ENCODE measurements around the gene CIDEB. TPM values are rescaled to one million over a fixed set of nuclear protein-coding genes. Genes with fewer than 3 reads are reported as not detected.

The CIDEB gene
- total RNA-seq, 1 experiment from 2014 or later = not detected

DNA sequence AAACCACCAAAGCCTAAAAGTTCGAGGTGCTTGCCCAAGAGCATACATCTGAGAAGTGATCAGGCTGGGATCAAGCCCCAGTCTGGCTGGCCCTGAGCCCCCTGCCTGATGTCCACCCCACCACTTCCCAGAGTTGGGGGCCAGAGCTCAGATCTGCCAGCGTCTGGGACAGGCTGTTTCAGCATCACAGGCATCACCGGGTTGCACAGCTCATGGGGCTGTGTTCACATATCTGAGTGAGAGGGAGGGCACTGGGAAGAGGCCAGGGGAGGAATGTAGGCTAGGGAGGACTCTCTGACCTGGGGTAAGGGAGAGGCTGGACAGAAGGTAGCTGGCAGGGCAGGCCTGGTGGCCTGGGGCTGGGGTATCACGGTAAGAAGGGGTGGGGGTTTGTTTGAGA lies 50.8 kb downstream of the CIDEB start:
- Histone ChIP-seq H3K27ac (ENCODE audit: insufficient read length, low read depth, low read length) (no peak overlapping the region), H2BK12ac (ENCODE audit: insufficient read length, low read depth, low read length) (no peak overlapping the region), H4K20me1 (ENCODE audit: control insufficient read depth, insufficient read depth, insufficient read length) (no peaks in the 10 kb centered on the region), H2BK15ac (ENCODE audit: low read depth, low read length) (no peak overlapping the region), H3K79me1 (ENCODE audit: insufficient read depth, low read depth, low read length, poor library complexity, severe bottlenecking) (no peaks in the 10 kb centered on the region), H3K79me2 (ENCODE audit: insufficient read depth, low read length) (no peaks in the 10 kb centered on the region), H2BK120ac (ENCODE audit: low read depth, low read length, poor library complexity, severe bottlenecking) (no peak overlapping the region), H3K4ac (ENCODE audit: low read depth, low read length) (no peak overlapping the region), H3K18ac (ENCODE audit: insufficient read length, low read depth, low read length) (no peak overlapping the region), H3K23me2 (ENCODE audit: insufficient read length, low read depth, low read length, poor library complexity, severe bottlenecking) (no peaks in the 10 kb centered on the region), H3K9ac (ENCODE audit: extremely low read depth, insufficient read length, low read length) (no peak overlapping the region), H2AFZ (ENCODE audit: low read length) (no peak overlapping the region), H4K8ac (replicated peaks; ENCODE audit: insufficient read length, low read depth, low read length) (no peak overlapping the region), H3K23ac (ENCODE audit: insufficient read length, low read depth, low read length) (no peak overlapping the region), H4K5ac (ENCODE audit: insufficient read length, low read depth, low read length) (no peak overlapping the region), H2BK20ac (ENCODE audit: low read depth, low read length, poor library complexity, severe bottlenecking) (no peak overlapping the region), H4K91ac (ENCODE audit: insufficient read length, low read depth, low read length) (no peak overlapping the region), H2AK5ac (ENCODE audit: insufficient read length, low read length) (no peak overlapping the region), H2BK5ac (ENCODE audit: insufficient read length, low read length) (no peak overlapping the region), H3K14ac (ENCODE audit: insufficient read depth, low read length) (no peak overlapping the region), H3K56ac (ENCODE audit: insufficient read length, low read depth, low read length) (no peak overlapping the region), H3K27me3 (ENCODE audit: insufficient read depth, low read length) (no peaks in the 10 kb centered on the region), H3K4me2 (ENCODE audit: insufficient read depth, insufficient read length, low read length) (no peak overlapping the region), H3K9me3 (ENCODE audit: control insufficient read depth, low read depth, low read length) (no peaks in the 10 kb centered on the region), H3T11ph (ENCODE audit: low read length) (no peak overlapping the region), H3K4me1 (ENCODE audit: insufficient read depth, low read length) (no peaks in the 10 kb centered on the region)
- peak overlapping the region in 1 of 3 experiments; percentile 32; a peak in 1 of 7 replicates for H3K27ac Mint-ChIP-seq
- H3K27me3 Mint-ChIP-seq (ENCODE audit: low read depth) = no peaks in the 10 kb centered on the region; the same call in 1 of the 2 replicates
- DNase-seq = no peak
- no peak overlapping the region for H3K4me3 Mint-ChIP-seq
- WGBS (ENCODE audit: extremely low coverage, insufficient read length, low lambda C conversion rate) = no CpG with 5 or more reads among the region's 4 CpGs
- H3K36me3 Mint-ChIP-seq (ENCODE audit: insufficient read depth in 1 of 3, low read depth in 3 of 3) = no peaks in the 10 kb centered on the region
- H3K4me1 Mint-ChIP-seq = no peaks in the 10 kb centered on the region; a peak in 1 of 4 replicates
- no peaks in the 10 kb centered on the region for H3K9me3 Mint-ChIP-seq
- TF ChIP-seq, protein P1, sequence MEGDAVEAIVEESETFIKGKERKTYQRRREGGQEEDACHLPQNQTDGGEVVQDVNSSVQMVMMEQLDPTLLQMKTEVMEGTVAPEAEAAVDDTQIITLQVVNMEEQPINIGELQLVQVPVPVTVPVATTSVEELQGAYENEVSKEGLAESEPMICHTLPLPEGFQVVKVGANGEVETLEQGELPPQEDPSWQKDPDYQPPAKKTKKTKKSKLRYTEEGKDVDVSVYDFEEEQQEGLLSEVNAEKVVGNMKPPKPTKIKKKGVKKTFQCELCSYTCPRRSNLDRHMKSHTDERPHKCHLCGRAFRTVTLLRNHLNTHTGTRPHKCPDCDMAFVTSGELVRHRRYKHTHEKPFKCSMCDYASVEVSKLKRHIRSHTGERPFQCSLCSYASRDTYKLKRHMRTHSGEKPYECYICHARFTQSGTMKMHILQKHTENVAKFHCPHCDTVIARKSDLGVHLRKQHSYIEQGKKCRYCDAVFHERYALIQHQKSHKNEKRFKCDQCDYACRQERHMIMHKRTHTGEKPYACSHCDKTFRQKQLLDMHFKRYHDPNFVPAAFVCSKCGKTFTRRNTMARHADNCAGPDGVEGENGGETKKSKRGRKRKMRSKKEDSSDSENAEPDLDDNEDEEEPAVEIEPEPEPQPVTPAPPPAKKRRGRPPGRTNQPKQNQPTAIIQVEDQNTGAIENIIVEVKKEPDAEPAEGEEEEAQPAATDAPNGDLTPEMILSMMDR (conservative IDR thresholded peaks at IDR 0.05) = no peak
